Stimulated activated CD8-positive, alpha-beta memory T cell treated with anti-CD3 and anti-CD28 coated beads, Interleukin-7, amount 100 ng/mL, for 4 hours (primary cell): ENCODE data around the gene ATG10.

Experiments used
- DNase-seq, 2 donors: peaks; one replicate each; pipeline ENCODE4 v3.0.0-alpha.2; 2020; ENCODE audit warnings: low read depth in 2 of 2

The ATG10 gene

DNA sequence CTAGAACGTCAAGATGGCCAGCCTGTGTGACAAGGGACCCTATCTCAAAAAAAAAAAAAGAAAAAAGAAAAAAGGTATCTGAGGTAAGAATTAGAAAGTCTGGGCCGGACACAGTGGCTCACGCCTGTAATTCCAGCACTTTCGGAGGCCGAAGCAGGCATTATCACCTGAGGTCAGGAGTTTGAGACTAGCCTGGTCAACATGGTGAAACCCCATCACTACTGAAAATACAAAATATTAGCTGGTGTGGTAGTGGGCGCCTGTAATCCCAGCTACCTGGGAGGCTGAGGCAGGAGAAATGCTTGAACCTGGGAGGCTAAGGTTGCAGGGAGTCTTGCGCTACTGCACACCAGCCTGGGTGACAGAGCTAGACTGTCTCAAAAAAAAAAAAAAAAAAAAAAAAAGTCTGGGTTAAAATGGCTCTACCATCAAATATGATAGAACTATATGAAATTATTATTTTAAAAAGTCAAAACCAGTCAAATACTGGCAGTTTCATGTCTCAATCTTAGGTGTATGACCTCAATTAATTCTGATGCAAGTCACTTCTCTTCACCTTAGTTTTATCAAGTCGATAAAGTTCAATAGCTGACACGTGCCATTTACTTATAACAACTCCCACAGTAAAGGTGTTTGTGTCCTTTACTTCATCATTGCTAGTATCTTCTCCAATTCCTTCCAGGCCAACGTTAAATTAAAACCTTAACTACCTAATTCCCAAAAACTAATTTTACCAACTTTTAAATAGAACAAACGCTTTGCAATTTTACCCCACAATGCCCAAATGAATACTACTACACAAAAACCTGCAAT is 305.2 kb downstream of the ATG10 start:
- DNase-seq, result no peak

DNA sequence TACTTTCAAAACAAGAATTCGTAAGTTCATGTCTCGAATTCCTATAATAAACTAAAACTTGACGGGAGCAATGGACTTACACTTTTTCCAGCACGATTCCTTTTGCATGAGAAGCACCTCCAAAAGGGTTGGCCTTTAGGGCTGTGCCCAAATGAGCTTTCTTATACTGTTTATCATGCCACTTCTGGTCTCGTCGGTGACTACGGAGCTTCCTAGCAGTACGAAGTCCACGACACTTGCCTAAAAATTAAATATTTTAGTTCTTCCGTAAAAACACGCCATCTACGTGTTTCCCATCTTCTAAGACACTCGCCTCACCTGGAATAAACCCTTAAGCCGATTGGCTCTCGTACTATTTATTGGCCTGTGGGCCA is 305.8 kb downstream of the ATG10 start:
- DNase-seq, result no peak

DNA sequence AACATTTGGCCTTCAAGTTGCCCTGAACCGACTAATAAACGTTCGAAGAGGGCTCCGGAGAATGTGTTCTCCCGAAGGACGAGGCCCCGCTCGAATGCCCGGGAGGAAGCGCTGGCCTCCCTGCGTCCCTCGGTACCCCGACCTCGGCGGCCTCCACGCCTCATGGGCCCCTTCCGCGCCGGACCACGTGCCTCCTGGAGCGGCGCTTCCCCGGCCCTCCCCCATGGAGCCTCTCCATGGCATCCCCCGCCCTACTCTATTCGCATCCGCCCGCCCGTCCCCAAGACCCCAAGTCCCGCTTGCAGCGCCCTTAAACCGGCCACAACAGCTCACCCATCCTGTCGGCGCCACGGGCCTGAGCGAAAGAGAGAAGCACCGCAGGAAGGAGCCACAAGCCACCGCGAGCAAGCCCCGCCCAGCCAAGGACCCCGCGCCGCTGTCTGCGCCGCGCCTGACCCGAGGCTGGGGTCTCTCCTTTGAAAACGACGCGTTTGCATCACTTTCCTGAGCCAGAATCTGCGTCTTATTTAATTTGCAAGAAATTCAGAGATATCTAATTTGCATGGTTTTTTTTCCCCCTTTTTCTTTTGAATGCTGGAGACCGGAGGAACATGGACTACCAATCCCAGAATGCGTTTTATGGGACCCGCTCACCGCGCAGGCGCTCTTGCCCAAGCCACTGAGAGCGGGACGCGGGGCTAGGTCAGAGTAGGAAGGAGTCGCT is 306.3 kb downstream of the ATG10 start, which contains the start of gene RPS23:
Gene RPS23, minus strand, starts transcription at position 368 of the 724 bp plus-strand sequence. Its CDS starts 31 bp downstream, at position 337.
- DNase-seq, result peak; percentile 82 to 84

DNA sequence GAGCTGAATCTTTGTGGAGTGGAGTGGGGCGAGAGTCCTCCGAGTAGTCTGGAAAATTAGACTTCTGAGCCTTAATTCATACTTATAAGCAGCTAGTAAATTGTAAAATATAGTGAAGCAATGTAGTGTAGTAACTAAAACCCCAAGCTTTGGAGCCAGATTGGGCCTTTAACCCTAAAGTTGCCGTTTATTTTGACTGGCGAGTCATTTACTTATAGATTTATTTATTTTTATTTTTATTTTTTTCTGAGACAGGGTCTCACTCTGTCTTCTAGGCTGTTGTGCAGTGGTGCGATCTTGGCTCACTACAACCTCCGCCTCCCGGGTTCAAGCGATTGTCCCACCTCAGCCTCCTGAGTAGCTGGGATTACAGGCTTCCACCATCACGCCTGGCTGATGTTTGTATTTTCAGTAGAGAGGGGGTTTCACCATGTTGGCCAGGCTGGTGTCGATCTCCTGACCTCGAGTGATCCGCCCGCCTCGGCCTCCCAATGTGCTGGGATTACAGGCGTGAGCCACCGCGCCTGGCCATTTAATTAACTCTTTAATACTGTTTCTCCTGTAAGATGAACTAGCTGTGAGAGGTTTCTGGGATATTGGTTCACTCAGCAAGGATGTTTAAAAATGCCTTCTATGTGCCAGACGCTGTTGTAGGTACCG is 307.0 kb downstream of the ATG10 start:
- DNase-seq, result no peak

DNA sequence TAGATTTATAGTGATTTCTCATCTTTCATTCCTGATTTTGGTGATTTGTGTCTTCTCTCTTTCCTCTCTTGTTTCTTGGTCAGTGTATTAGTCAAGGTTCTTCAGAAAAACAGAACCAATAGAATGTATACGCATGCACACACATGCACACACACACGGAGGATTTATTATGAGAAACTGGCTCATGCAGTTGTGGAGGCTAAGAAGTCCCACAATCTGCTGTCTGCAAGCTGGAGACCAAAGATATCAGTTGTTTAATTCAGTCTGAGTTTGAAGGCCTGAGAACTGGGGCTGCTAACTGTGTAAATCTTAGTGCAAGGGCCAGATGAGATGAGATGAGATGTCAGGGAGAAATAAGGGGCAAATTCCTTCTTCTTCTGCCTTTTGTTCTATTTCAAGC is 312.1 kb downstream of the ATG10 start:
- no peak for DNase-seq

DNA sequence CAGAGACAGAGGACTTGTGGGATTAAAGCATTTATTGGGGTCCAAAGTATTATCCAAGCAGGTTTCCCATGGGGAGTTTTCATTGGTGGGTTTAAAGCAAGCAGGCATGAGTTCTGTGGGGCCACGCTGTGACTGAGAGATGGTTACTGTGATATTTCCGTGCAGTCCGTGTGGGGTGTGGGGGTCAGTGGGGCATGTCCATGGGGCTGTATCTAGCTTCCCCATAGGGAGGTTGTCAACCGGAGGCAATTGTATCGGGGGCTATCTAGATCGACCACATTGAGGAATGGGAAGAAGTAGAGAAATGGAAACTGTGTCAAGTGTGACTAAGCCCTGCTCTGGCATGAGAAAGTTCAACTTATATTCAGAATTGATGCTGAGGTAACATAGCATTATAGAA is 313.4 kb downstream of the ATG10 start:
- no peak for DNase-seq

DNA sequence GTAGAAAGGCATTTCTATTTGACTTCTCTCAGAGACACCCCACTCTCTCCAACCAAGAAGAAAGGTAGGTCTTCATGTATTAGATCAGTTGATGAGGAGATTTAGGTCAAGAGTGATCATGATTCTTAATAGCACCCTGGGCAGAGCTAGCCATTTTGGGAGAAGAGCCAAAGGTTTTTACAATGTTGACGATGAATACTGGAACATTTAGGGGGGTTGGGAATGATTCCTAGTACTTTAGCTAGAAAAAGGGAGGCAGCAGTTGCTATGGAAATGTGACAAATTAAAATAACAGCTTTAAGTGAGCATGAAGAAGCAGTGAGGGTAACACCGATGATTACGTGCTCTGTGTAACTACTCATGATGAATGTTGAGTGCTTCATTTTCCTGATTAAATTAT is 315.8 kb downstream of the ATG10 start:
- DNase-seq, result no peak

DNA sequence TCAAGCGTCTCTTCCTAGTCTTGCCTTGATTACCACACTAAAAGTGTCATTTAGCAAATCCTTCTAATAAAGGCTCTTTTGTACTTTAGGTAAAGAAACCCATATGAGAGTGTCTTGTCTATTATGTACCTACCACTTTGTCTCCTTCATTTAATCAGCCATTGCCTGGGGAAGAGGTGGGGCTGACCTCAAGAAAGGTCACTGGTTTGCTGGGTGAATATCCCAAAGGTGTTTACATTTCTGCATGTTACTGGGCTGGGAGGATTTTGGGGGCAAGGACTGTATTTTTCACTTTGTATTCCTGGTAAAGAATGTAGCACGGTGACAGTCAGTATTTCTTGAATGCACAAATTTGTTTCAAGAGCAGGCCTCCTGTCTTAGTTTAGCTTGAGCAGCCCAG is 318.2 kb downstream of the ATG10 start:
- no peak for DNase-seq

DNA sequence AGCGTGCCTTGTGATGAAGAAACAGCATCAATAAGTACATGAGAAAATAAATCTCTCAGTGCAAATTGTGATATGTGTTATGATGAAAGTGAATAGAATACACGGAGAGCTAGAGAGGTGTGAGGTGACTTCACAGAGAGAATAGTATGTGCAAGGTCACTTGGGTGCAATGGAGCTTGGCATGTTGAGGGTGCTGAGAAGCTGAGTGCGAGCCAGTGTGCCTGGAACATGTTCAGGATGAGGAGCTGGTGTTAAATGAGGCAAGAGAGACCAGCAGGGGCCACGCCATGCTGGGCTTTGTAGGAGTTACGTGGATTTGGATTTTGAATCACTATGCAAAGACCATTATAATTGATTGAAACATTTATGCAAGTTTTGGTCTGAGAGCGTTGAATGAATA is 319.1 kb downstream of the ATG10 start:
- no peak for DNase-seq

DNA sequence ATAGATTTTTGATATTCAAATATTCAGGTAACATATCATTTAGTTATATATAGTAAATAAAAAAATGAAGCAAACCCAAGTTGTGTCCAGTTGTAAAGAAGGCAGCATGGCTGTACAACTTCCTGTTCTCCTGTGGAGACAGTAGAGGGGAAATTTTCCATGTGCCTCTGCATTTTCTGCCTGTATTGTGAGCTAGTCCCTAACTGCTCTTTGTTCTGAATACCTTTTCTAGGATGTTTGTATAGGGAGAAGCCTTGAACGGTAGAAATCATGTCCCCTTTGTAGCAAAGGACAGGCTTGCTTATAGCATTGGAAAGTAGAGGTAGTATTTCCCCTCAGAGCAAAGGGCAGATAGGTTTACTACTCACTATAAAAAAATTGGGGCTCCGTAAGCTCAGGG is 319.6 kb downstream of the ATG10 start:
- no peak for DNase-seq

DNA sequence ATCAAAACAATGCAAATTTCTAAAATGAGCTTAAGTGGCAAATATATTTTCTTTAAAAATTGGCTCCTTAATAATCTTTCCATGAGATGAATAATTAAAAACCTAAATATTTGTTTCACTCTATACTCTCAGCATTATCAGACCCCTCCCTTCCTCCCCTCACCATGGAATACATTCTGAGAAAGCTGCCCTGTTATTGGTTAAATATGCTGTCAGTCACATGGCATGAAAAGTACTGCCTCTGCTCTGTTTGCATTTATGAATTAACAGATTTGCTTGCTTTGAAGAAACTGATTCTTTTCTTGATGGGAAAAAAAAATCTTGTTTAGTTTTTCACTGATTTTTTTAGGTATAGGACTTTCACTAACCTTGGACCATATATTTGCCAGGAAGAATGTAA is 323.3 kb downstream of the ATG10 start:
- DNase-seq, result no peak

DNA sequence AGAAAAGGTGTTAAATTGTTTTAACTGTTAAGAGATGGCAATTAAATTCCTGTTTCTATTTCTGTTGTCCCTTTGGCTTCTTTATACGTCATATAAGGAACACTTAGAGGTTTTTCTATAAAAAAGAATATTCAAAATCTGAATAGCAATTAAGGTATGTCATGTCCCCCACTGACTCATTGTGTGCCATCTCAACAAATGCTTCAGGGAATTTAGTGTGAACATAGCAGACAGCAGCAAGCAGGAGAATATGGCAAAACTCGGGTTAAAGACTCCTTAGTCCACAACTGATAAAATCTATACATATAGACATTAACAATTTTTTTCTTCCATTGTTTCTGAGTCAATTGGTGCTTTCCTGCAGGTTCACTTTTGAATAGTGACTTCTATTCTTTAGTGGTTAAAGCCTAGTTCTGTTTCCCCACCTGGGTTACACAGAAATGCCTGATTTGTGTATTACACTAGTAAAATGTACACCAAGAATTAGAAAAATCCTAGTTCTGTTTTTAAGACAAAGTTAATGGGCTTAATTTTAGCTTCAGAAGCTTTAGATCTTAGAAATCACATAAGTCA is 324.2 kb downstream of the ATG10 start:
- DNase-seq, result no peak

DNA sequence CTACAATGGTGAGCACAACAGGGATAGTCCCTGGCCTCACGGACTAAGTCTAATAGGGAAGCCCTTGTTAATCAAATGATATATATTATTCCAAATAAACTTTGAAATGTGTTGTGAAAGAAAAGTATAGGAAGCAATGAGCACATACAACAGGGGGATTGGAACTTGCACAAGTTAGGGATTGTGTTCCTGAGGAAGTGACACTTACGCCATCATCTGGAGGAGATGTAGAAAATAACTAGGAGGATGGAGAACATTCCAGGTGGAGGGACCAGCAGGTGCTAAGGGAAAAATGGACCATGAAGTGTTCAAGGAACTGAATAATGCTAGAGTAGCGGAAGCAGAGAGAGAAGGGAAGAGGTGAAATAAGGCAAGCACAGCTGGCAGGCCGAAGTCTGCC is 325.1 kb downstream of the ATG10 start:
- no peak for DNase-seq

DNA sequence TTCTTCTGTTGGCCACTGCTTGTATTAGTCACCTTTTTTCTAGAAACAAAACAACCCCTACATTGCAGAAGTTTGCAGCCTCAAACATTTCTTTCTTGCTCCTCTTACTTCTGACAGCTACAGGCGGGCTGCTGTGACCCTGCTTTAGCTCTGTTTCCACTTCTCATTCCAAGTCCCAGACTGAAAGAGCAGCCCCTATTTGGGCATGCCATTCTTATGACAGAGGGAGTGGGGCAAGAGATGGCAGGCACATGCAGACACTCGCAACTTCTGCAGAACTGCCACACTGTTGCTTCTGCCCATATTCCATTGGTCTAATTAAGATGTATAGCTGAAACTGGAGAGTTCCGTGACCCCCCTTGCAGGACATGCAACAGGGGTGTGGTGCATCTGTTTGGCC is 325.9 kb downstream of the ATG10 start:
- DNase-seq, result no peak

DNA sequence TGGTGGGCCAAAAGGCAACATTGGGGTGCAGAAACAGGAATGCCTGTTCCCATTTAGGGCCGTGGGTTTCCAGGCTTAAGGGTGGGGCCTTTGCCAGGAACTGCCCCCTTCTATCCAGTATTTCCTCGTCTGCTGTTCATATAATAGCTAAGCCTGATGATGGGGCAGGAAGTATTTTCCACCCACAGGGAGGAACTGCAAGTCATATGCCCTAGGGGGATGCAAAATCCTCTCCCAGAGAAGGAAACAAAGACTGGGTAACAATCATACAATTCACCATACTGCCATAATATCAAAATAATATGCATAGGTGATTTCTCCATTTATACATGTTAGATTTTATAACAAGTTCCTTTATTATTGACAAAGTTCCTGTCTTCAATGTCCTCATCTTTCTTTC is 326.8 kb downstream of the ATG10 start:
- DNase-seq, result no peak

DNA sequence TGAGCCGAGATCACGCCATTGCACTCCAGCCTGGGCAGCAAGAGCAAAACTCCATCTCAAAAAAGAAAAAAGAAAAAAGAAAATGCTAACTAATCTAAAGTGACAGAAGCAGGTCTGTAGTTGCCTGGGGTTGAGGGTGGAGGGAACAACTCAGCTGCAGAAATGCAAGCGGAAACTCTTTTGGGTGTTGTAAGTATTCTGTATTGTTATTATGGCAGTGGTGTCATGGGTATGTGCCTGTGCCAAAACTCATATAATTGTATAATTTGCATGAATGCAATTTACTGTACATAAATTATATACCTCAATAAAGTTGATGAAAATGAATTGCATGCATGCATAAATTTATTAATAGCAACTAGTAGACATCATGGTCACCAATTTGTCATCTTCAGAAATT is 329.4 kb downstream of the ATG10 start:
- no peak for DNase-seq
